ENCODE results near the gene PAQR7.

PAQR7 gene, protein sequence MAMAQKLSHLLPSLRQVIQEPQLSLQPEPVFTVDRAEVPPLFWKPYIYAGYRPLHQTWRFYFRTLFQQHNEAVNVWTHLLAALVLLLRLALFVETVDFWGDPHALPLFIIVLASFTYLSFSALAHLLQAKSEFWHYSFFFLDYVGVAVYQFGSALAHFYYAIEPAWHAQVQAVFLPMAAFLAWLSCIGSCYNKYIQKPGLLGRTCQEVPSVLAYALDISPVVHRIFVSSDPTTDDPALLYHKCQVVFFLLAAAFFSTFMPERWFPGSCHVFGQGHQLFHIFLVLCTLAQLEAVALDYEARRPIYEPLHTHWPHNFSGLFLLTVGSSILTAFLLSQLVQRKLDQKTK

DNA sequence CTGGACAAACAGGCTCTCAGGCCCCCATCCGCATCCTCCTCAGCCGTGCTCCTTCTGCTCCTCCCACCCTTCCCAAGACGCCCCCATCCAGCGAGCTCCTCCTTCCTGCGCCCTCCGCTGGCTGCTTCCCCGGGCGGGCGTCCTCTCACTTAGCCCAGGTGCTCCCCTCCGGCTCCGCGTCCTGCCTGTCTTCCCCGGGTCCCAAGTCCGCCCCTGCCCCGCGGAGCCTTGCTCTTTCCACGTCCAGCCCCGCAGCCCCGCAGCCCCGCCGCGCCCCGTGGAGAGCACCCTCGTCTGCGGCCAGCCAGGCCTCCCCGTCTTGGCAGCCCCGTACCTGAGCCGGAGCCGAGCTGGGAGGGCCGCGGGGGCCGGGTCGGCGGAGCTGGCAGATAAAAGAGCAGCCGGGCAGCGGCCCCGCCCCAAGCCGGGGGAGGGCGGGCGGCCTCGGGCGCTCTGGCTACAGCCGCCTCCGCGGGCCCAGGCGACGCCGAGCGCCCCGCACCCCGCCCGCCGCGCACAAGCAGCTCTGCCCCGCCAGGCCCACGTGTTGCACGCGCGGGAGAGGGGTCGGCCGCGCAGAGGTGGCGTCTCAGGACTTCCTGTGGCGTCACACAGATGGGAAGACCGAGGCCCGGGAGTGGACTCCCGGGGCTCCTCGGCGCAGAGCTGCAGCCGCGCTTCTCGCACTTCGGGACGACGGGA lies at the start of gene PAQR7:
Gene PAQR7 (minus strand): TSS at position 555 of the 702 bp plus-strand sequence. CDS start 11,869 bp downstream, outside the sequence.
- peak; percentile 26 for DNase-seq

DNA sequence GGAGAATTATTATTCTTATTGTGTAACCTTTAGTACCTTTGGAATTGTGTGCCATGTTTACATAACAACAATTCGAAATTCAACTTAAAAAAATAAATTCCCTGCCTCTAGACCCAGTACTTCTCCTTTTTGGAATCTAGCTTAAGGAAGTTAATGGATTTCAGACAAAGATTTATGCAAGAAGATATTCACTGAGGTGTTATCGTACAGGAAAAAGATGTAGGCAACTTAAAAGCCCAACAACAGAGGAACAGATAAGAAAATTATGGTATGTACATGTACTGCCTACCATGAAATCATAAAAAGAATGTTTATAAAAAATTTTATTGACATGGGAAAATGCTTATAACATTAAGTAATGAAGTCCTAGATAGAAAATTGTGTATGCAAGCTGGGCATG lies 48.9 kb upstream of the PAQR7 start:
- no peak for DNase-seq

DNA sequence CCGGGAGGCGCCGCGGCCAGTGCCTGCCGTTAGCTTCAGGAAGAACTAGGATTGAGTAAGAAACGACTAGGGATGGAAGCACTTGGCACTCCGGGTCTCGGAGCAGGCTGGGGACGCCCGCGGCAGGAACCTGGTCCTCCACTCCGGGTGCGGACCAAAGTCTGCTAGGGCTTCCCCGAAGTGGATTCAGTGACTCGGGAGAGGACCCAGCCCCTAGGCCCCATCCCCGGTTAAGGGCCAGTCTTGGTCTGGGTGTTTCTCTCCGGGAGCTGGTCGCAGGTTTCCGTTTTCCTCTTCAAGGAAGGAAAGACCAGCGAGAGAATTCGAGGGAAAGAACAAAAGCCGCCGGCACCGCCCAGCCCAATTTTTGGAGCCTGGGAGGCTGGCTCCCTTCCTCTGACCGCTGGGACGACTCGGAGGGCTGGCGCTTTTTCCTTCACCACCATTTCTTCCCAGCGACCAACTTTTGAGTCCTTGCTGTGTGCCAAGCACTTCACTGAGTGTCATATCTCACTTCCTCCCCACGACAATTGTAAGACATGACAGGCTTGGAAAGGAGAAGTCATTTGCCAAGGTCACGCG lies 47.6 kb upstream of the PAQR7 start:
- no peak for DNase-seq

DNA sequence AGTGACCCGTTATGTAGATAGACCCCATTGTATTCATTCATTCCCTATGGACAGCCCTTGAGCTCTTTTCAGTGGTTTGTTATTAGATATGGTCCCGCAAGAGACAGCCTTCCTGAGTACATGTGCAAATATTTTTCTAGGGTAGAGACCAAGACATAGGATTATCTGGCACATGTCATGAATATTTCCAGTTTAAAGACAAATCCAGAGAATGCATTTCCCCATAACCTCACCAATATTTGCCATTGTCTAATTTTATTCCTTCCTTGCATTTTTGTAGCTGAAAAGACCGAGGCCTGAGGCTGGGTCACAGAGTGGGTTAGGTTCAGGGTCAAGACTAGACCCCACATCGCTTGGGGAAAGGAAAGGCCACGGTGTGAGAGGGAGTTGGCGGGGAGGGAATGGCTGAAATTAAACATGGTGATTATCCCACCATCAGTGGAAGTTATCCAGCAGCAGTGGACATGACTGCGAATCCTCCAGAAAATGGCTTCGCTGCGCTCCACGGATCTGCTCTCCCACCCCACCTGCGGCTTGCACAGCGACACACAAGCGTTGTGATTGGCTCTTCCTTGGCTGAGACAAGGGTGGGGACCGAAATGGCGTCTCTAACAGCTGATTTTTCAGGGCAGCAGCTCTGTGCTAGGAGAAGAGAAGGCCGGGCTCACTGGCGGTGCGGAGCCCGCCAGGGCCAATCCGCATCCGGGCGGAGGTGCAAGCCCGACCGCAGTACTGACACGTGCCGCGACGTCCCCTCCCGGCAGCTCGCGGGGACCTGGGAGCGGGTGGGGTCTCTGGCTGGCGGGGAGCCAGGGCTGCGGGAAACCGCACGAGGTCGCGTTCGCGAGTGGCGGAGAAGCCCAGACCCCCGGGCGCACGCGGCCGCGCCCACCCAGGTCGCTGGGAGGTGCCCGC lies 46.8 kb upstream of the PAQR7 start:
- DNase-seq, result no peak

DNA sequence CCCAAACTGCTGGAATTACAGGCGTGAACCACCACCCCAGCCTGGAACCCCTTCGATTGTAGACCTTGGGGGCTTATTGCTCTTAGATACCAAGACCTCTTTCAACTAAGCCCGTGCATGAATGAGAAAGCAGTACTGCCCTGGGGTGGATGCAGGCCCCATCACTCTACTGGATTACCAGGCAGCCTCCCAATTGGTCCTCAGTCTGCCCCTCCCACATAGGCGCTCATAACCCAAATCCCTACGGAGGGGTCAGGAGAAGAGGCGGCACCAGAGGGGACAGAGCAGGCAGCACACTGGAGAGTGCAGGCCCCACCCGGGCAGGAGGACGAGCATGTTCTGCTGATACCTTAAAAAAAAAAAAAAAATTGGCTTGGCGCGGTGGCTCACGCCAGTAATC lies 43.1 kb upstream of the PAQR7 start:
- no peak for DNase-seq

DNA sequence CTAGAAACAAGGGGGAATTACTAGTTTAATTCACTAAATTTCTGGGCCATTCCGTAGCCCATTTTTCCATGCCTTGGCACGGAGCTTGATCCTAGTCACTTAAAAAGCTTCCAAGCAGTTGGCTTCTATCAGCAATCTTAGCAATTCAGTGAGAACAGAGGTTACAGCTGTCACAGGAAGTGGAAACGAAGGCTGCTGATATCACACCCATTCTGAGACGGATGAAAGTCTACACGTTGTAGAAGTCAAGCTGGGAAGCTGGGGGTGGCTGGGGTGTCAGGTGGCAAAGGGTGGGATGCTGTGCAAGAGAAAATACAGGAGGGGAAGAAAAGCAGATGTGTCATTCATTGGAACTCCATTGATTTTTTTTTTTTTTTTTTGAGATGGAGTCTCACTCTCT lies 42.5 kb upstream of the PAQR7 start:
- DNase-seq, result no peak

DNA sequence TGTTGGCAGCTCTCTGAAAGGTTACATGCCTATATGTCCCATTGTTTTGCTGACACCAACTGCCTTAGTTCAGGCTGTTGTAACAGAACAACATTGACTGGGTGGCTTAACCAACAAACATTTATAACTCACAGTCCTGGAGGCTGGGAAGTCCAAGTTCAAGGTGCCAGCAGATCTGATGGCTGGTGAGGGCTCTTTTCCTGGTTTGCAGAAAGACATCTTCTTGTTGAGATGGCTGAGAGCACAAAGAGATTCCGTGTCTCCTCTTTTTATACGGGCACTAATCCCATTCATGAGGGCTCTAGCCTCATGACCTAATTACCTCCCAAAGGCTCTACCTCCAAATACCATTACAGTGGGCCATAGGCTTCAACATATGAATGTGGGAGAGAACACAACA lies 41.0 kb upstream of the PAQR7 start:
- no peak for DNase-seq

DNA sequence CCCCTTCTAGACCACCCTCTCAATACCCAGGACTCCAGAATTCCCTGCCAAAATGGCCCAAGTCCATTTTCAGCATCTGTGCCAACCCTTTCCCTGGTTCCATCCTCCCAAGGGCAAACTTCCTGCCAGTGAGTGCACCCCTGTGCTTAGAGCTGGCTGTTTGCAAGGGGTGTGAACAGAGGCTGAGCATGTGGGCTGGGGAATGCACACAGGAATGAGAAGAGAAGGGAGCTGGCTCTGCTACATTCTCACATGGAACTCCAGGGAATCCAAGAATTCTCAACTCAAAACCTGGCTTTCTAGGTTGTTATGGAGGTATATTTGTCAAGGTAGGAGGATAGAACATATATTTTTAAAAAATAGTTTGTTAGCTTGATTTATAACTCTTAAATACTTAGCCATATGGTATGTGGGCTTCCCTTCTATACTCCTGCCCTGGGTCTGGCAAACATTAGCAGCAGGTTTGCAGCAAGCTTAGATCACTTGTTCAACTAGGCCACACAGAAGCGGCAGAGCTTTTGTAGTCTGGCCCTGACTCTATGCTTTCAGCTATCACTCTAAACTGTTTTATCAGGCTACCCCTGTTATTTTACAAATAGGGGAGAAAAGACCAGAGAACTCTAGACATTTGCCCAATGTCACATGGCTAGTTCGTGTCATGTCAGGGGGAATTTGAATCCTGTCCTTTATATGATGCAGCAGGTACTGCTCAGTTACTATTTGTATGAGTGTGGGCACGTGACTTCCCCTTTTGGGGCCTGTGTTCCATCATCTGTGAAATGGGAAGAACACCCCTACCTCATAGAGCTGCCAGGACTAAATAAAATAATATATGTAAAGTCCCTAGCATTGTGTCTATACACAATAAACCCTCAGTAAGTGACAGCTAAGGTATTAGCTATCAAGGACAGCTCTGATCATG lies 38.8 kb upstream of the PAQR7 start:
- DNase-seq, result no peak

DNA sequence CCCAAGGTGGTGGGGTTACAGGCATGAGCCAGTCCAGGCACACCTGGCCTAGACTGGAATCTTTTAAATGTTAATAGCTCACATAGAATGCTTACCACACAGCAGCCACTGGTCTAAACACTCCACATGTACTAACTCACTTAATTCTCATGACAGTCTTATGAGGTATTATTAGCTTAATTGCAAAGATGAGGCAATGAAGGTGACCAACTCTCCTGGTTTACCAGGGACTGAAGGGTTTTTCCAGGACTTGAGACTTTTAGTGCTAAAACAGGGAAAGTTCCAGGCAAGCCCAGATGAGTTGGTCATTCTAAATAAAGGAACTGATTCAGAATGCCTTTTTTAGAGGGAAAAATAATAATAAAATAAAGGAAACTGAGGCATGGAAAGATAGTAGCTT lies 37.7 kb upstream of the PAQR7 start:
- DNase-seq, result no peak

DNA sequence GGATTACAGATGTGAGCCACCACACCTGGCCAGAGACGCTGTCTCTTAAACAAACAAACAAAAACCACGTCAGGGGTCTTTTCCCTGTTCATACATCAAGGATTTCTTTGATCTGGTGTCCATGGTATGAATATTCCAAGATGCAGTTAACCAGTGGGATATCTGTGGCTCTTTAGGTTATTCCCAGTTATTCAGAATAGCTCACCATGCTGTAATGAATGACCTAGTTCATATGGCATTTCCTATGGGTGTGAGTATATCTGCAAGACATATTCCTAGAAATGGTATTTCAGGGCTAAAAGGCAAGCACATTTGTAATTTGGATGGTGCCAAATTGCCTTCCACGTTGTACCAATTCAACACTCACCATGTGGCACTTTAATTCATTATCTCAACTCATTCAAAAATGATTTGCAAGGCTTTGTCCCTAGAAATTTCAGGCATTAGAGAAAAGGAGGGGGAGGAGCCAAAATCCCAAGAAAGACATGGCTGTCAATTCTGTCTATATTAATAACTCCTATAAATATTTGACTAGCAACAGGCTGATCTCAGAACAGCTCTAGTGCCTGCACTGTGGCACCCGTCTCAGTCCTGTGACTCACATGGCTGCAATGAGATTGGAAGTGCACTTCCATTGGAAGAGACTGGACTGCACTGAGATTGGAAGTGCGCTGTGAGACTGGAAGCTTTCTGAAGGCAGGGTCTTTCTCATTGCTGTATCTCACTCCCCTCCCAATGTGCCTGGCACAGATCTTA lies 36.7 kb upstream of the PAQR7 start:
- DNase-seq, result peak; percentile 37

DNA sequence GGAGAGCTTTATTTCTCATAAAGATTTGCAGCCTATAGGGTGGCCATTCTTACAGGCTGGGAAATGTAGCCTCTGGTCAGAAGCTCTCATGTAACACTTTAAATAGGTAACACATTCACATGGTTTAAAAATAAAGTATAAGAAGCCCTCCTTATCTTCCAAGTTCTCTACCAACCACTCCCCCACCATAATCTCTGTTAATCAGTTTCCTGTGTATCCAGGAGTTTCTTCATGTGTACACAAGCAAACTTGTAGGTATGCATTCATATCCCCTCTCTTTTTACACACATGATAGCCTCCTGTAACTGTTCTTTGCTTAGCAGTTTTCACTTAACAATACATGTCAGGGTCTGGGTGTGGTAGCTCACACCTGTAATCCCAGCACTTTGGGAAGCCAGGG lies 35.7 kb upstream of the PAQR7 start:
- no peak for DNase-seq

DNA sequence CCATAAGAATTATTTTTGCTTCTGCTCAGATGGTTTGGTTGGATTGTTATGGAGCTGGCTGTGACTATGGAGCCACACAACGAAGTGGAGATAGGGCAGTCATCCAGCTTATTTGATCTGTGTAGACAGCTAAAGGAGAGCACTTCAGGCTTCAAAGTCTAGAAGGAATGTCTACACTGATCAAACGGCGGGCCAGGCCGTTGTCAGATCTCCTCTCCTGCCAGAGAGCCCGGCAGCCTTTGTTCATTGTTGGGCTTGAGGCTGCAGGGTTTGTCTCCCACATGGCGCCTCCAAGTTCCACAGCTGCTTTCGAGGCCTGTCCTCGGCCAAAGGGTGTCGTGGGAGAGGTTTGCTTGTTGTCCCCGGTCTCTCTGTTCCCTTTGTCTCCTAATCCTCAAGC lies 33.5 kb upstream of the PAQR7 start:
- DNase-seq, result no peak

DNA sequence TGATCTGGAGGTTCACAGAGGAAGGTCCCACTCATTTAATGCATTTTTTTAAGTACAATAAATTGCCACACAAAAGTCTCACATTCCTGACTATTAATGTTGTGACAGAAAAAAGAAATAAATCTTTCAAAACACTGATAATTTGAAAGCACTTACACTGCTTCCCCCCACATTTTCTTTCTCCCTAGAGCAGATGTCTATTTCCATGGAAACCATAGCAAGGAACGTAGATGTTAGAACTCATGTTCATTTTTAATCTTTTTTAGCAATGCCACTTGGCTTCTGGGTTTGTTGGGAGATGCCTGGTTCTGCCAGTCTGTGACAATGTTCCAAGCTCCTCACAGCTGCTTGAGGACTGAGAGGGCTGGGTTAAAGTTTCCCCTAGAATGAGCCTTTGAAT lies 32.7 kb upstream of the PAQR7 start:
- no peak for DNase-seq

DNA sequence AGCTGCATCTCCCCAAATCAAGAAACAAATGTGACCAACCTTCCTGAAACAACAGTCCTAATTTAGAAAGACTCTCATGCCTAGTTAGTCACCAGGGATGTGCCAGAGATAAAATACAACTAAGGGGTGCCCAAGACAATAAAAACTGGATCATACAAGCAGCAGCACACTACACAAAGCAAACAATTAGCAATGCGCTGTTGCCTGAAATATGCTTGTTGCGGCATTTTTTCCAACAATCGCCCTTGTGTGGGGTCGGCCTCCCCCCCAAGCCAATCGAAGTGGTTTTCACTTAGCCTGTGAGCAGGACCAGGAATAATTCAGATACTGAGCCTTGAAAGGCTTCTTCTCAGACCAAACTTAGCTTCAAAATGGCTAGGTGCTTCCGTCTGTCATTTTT lies 32.1 kb upstream of the PAQR7 start:
- no peak for DNase-seq

DNA sequence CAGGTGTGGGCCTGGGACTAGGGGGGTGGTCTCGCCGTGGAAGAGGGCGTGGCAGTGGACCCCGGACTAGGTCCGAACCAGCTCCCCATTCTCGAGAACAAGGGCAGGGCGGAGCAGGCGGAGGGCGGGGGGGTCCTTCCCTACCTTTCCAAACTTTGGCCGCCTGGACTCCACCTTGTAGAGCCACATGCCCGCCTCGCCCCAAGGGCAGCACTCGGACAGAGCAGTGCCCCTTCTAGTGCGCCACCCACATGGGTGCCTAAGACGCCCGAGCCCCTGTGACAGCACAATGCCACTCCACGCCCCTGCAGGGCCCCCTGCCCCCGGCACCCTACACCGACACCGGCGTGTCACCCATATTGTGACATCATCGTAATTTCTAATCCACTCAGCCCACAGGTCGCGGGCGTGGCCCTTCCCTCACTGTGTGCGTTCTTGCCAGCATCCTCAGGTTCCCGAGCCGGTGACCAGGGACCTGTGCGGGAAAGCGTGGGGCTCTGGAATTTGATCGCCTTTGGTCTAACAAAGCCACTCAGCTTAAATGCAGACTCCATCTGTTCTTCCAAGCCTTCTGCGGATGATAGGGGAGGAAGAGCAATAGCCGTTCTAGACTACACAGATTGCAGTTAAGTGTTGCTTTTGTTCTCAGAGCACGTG lies 31.3 kb upstream of the PAQR7 start:
- DNase-seq, result no peak

DNA sequence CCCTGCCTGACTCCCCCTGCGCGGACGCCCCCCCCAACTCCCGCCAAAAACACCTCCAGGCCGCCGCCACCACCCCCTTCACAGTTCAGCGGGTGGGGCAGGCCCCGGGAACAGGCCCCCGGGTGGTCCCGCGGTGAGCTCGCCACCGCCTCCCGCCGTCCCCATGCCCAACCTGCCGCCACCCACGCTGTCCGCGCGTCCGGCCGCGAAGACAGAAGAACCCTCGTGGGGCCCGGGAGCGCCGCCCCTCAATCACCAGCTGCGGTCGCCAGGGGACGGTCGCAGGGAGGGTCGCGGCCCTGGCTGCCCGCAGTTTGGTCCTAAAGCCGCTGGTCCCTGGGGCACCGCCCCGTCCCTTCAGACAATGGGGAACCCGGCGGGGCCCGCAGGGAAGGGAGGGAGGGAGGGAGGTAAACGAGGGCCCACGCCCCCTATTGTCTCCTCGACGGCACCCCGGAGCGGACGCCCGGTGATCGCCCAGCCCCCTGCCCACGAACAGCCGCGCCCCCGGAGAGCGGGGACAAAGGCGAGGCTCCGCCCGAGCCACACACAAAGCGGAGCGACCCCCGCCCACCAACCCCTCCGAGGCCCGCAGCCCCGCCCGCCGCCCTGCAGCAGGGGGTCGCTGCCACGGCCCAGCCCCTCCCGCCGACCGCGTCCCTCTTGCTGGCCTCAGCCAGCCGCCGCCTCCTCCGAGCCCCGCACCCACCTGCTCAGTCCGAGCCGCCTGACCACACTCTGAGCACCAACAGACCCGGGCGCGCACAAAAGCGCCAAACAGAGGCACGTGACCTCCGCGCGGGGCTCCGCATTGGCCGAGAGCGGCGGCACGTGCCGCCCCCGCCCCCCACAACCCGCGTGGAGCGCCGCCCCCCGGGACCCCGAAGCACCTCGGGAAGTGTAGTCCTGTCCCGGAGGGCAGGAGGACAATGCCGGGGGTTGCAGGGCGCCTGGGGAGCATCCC lies 30.5 kb upstream of the PAQR7 start, which contains the start of gene STMN1:
Gene STMN1 (minus strand): TSS at position 740 of the 964 bp plus-strand sequence. CDS start 1,743 bp downstream, outside the sequence.
- DNase-seq, result peak; percentile 67

DNA sequence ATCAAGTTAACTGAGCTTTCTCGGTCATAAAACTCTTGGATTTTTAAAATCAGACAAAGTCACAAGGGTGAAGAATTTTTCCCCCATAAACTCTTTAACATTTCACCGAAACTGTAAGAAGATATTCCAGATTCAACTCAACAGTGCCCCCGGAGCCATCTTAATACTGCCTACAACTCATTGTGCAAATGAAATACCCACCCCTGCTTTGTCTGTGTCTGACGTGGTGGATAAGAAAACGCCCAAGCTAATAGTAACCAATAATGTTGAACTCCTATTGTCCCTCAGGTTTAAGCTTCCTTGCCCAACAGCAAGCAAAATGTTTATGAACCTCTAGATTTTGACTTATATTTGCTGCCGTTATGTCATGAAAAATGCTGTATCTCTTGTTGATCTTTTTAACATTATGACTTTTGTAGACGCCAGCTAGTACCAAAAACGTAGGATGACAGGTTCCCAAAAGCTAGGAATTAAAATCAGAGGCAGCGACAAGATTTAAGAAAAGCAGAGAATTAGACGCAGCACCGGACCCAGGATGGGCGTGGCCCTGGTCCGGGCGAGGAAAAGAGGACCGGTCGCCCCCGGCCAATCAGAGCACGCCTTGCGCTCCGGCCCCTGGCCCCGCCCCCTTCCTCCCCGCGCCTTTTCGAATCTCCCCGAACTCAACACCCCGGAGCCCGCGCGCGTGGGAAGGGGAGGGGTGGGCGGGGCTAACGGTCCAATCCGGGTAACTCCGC lies 29.6 kb upstream of the PAQR7 start:
- DNase-seq, result peak; percentile 85

DNA sequence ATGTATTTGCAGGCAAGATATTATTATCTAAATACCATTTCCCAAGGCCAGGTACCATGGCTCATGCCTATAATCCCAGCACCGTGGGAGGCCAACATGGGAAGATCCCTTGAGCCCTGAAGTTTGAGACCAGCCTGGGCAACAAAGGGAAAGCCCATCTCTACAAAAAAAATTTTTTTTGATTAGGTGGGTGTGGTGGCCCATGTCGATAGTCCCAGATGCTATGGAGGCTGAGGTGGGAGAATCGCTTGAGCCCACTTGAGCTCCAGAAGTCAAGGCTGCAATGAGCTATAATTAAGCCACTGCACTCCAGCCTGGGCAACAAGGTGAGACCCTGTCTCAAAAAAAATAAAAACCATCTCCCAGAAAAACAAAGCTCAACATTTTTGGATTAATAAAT lies 28.5 kb upstream of the PAQR7 start:
- DNase-seq, result no peak

DNA sequence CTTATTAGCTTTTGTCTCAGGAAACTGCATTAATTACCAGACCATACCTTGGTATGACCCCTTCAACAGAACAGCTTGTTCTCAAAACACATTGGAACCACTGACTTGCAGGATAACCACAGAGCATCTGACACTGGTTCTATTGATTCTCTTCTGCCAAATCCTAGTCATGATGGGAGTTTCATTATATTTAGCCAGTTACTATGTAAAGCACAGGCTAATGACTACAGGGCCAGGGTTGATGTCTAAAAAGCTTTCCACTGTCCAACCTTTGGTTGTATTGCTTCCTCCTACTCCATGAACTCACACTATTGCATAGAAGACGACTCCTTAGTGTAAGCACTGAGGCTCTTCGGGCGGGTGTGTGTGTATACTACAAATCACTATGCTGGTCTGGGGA lies 27.0 kb upstream of the PAQR7 start:
- no peak for DNase-seq

Measured in amniotic stem cell (primary cell).